H9 (cell line): Measurements from ENCODE around the gene ZMYND11. TPM values are rescaled to one million over a fixed set of nuclear protein-coding genes. Genes with fewer than 3 reads are reported as not detected.

ENCODE experiments used
- DNase-seq: peaks from one replicate; pipeline ENCODE4 v3.0.0-alpha.2; 2017
- H2AFZ ChIP-seq: one replicate; pipeline ENCODE4 v1.6.1; 2013; ENCODE audit warnings: mild to moderate bottlenecking, low read length, control low read depth, moderate library complexity
- H2AK5ac ChIP-seq: 2 replicates; pipeline ENCODE4 v1.6.1; 2013; ENCODE audit warnings: low read length, control low read depth, mixed read lengths; ENCODE audit not compliant: insufficient read length
- H2BK120ac ChIP-seq: one replicate; pipeline ENCODE4 v1.6.1; 2013; ENCODE audit warnings: low read depth, mild to moderate bottlenecking, low read length, control low read depth, inconsistent platforms; ENCODE audit not compliant: poor library complexity, severe bottlenecking
- H2BK12ac ChIP-seq: 2 replicates; pipeline ENCODE4 v1.6.1; 2013; ENCODE audit warnings: low read length, control low read depth, mixed read lengths, low read depth; ENCODE audit not compliant: insufficient read length
- H2BK15ac ChIP-seq: 2 replicates; pipeline ENCODE4 v1.6.1; 2013; ENCODE audit warnings: low read depth, low read length, control low read depth
- H2BK20ac ChIP-seq: one replicate; pipeline ENCODE4 v1.6.1; 2013; ENCODE audit warnings: low read depth, mild to moderate bottlenecking, low read length, control low read depth, inconsistent platforms; ENCODE audit not compliant: poor library complexity, severe bottlenecking
- H2BK5ac ChIP-seq: 2 replicates; pipeline ENCODE4 v1.6.1; 2013; ENCODE audit warnings: low read length, control low read depth, mixed read lengths; ENCODE audit not compliant: insufficient read length
- H3K14ac ChIP-seq: 2 replicates; pipeline ENCODE4 v1.6.1; 2013; ENCODE audit warnings: low read length, control low read depth; ENCODE audit not compliant: insufficient read depth
- H3K18ac ChIP-seq: 2 replicates; pipeline ENCODE4 v1.6.1; 2013; ENCODE audit warnings: low read depth, mild to moderate bottlenecking, mixed read lengths, low read length, control low read depth; ENCODE audit not compliant: insufficient read length
- H3K23ac ChIP-seq: 2 replicates; pipeline ENCODE4 v1.6.1; 2013; ENCODE audit warnings: low read length, control low read depth, mixed read lengths, low read depth; ENCODE audit not compliant: insufficient read length
- H3K23me2 ChIP-seq: 2 replicates; pipeline ENCODE4 v1.6.1; 2013; ENCODE audit warnings: low read depth, mild to moderate bottlenecking, mixed read lengths, low read length, control low read depth; ENCODE audit not compliant: insufficient read length, poor library complexity, severe bottlenecking
- H3K27ac ChIP-seq: 2 replicates; pipeline ENCODE4 v1.5.1; 2013; ENCODE audit warnings: low read length, control low read depth, mixed read lengths, low read depth; ENCODE audit not compliant: insufficient read length
- H3K27me3 ChIP-seq: 2 replicates; pipeline ENCODE4 v1.6.1; 2013; ENCODE audit warnings: low read length, control low read depth, inconsistent platforms; ENCODE audit not compliant: insufficient read depth
- H3K4ac ChIP-seq: 2 replicates; pipeline ENCODE4 v1.6.1; 2013; ENCODE audit warnings: low read depth, mild to moderate bottlenecking, control low read depth, inconsistent platforms, low read length, moderate library complexity
- H3K4me1 ChIP-seq: 2 replicates; pipeline ENCODE4 v1.6.1; 2013; ENCODE audit warnings: low read length, control low read depth, inconsistent platforms; ENCODE audit not compliant: insufficient read depth
- H3K4me2 ChIP-seq: 2 replicates; pipeline ENCODE4 v1.6.1; 2013; ENCODE audit warnings: low read length, control low read depth, mixed read lengths; ENCODE audit not compliant: insufficient read length, insufficient read depth
- H3K56ac ChIP-seq: 2 replicates; pipeline ENCODE4 v1.6.1; 2013; ENCODE audit warnings: low read depth, mild to moderate bottlenecking, mixed read lengths, low read length, control low read depth; ENCODE audit not compliant: insufficient read length
- H3K79me1 ChIP-seq: 2 replicates; pipeline ENCODE4 v1.6.1; 2013; ENCODE audit warnings: low read depth, mild to moderate bottlenecking, moderate library complexity, low read length, control low read depth, inconsistent platforms; ENCODE audit not compliant: insufficient read depth, poor library complexity, severe bottlenecking
- H3K79me2 ChIP-seq: 2 replicates; pipeline ENCODE4 v1.6.1; 2013; ENCODE audit warnings: low read length, control low read depth, inconsistent platforms; ENCODE audit not compliant: insufficient read depth
- H3K9ac ChIP-seq: 2 replicates; pipeline ENCODE4 v1.6.1; 2013; ENCODE audit warnings: low read length, control low read depth, mixed read lengths; ENCODE audit not compliant: insufficient read length; ENCODE audit errors: extremely low read depth
- H3K9me3 ChIP-seq: one replicate; pipeline ENCODE4 v1.6.1; 2013; ENCODE audit warnings: low read depth, low read length, inconsistent platforms; ENCODE audit not compliant: control insufficient read depth
- H3T11ph ChIP-seq: one replicate; pipeline ENCODE4 v1.6.1; 2013; ENCODE audit warnings: mild to moderate bottlenecking, low read length, control low read depth, inconsistent platforms
- H4K20me1 ChIP-seq: one replicate; pipeline ENCODE4 v1.6.1; 2013; ENCODE audit not compliant: control insufficient read depth, insufficient read length, insufficient read depth
- H4K5ac ChIP-seq: 2 replicates; pipeline ENCODE4 v1.6.1; 2013; ENCODE audit warnings: low read depth, mild to moderate bottlenecking, mixed read lengths, low read length, control low read depth; ENCODE audit not compliant: insufficient read length
- H4K8ac ChIP-seq: replicated peaks from 2 replicates; pipeline ENCODE4 v1.6.1; 2013; ENCODE audit warnings: low read length, control low read depth, mixed read lengths, low read depth; ENCODE audit not compliant: insufficient read length
- H4K91ac ChIP-seq: 2 replicates; pipeline ENCODE4 v1.6.1; 2013; ENCODE audit warnings: low read depth, mild to moderate bottlenecking, moderate library complexity, mixed read lengths, low read length, control low read depth; ENCODE audit not compliant: insufficient read length
- H3K27ac Mint-ChIP-seq, 3 experiments: 2 replicates in 2 of 3; 3 replicates in 1 of 3; pipeline ENCODE4 v1.8.0; 2020 to 2021; ENCODE audit warnings: mixed read lengths in 3 of 3, mild to moderate bottlenecking in 1 of 3, moderate library complexity in 1 of 3
- H3K27me3 Mint-ChIP-seq: 2 replicates; pipeline ENCODE4 v1.8.0; 2021; ENCODE audit warnings: low read depth, mild to moderate bottlenecking, moderate library complexity, mixed read lengths
- H3K36me3 Mint-ChIP-seq, 3 experiments: 2 replicates in 2 of 3; 3 replicates in 1 of 3; pipeline ENCODE4 v1.8.0; 2020 to 2021; ENCODE audit warnings: low read depth in 3 of 3, mixed read lengths in 3 of 3; ENCODE audit not compliant: insufficient read depth in 1 of 3
- H3K4me1 Mint-ChIP-seq, 2 experiments: 2 replicates each; pipeline ENCODE4 v1.8.0; 2020; ENCODE audit warnings: mixed read lengths in 2 of 2
- H3K4me3 Mint-ChIP-seq, 2 experiments: 2 replicates in 1 of 2; 3 replicates in 1 of 2; pipeline ENCODE4 v1.8.0; 2020 to 2021; ENCODE audit warnings: mild to moderate bottlenecking in 2 of 2, mixed read lengths in 2 of 2, moderate library complexity in 1 of 2
- H3K9me3 Mint-ChIP-seq, 2 experiments: 2 replicates in 1 of 2; 3 replicates in 1 of 2; pipeline ENCODE4 v1.8.0; 2020; ENCODE audit warnings: mild to moderate bottlenecking in 2 of 2, mixed read lengths in 2 of 2, moderate library complexity in 1 of 2
- WGBS: extraction: QIAGEN DNeasy Blood & Tissue Kit; methylation state at CpG from one replicate; pipeline ENCODE4 v1.1.7; 2013; ENCODE audit warnings: missing lambda C conversion rate, low lambda C conversion rate, mixed read lengths; ENCODE audit not compliant: insufficient read length; ENCODE audit errors: extremely low coverage; 5-methylcytosine and 5-hydroxymethylcytosine counted together
- total RNA-seq: library from RNA; stranded (reverse); gene quantifications from 2 replicates; pipeline ENCODE4 v1.2.1, GENCODE V29; 2021
- TF ChIP-seq, protein P1 (sequence below): fragments of 200-600 bp; sonication (generic); conservative IDR thresholded peaks from 3 replicates; pipeline ENCODE4 v1.8.0; 2021; ENCODE audit warnings: antibody characterized with exemption, mild to moderate bottlenecking

ZMYND11 gene
- total RNA-seq, 1 experiment from 2014 or later = 33.7 TPM

DNA sequence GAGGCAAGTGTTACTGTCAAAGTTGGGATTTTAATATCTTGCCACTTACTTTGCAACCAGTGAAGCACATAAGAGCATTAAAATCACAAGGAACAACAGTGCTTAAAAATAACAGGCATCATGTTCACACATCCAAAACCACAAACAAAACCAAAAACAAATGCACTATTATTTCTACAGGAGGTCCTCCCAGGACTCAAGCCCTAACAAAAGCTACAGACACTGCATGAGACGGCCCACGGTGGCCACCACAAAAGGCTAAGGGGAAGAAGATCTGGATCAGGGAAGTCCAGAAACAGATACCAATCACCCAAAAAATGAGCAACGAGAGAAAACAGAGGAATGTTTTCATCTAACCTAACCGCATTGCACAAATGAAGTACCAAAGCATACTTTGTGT is 158.4 kb downstream of the ZMYND11 start:
- H4K5ac ChIP-seq = no peak overlapping the region
- H4K8ac ChIP-seq = no peak overlapping the region
- Mint-ChIP-seq H3K4me1 (peaks cover 4 to 13% of the 10 kb centered on the region in 2 experiments), H3K36me3 (no peaks in the 10 kb centered on the region; a peak in 1 of 7 replicates), H3K27ac (no peak overlapping the region), H3K27me3 (no peaks in the 10 kb centered on the region), H3K4me3 (no peak overlapping the region), H3K9me3 (peaks cover 0 to 2% of the 10 kb centered on the region in 2 experiments; a peak in 1 of 5 replicates)
- no peak overlapping the region for H2BK120ac ChIP-seq
- no peaks in the 10 kb centered on the region for H3K23me2 ChIP-seq
- no peaks in the 10 kb centered on the region for H3K4me1 ChIP-seq
- no peak overlapping the region for H2BK15ac ChIP-seq
- no peaks in the 10 kb centered on the region for H4K20me1 ChIP-seq
- H3K79me1 ChIP-seq = no peaks in the 10 kb centered on the region
- H3K9me3 ChIP-seq = no peaks in the 10 kb centered on the region
- TF ChIP-seq, protein P1, sequence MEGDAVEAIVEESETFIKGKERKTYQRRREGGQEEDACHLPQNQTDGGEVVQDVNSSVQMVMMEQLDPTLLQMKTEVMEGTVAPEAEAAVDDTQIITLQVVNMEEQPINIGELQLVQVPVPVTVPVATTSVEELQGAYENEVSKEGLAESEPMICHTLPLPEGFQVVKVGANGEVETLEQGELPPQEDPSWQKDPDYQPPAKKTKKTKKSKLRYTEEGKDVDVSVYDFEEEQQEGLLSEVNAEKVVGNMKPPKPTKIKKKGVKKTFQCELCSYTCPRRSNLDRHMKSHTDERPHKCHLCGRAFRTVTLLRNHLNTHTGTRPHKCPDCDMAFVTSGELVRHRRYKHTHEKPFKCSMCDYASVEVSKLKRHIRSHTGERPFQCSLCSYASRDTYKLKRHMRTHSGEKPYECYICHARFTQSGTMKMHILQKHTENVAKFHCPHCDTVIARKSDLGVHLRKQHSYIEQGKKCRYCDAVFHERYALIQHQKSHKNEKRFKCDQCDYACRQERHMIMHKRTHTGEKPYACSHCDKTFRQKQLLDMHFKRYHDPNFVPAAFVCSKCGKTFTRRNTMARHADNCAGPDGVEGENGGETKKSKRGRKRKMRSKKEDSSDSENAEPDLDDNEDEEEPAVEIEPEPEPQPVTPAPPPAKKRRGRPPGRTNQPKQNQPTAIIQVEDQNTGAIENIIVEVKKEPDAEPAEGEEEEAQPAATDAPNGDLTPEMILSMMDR = no peak
- no peak for DNase-seq
- no peak overlapping the region for H3K56ac ChIP-seq
- no peaks in the 10 kb centered on the region for H3K79me2 ChIP-seq
- H3K14ac ChIP-seq = no peak overlapping the region
- no peak overlapping the region for H3K4ac ChIP-seq
- H3T11ph ChIP-seq = no peak overlapping the region
- no peak overlapping the region for H3K27ac ChIP-seq
- no peak overlapping the region for H3K9ac ChIP-seq
- no CpG with 5 or more reads among the region's 4 CpGs for WGBS
- no peak overlapping the region for H3K23ac ChIP-seq
- no peak overlapping the region for H2AFZ ChIP-seq
- no peak overlapping the region for H2AK5ac ChIP-seq
- no peak overlapping the region for H2BK20ac ChIP-seq
- H3K27me3 ChIP-seq = no peaks in the 10 kb centered on the region
- H3K18ac ChIP-seq = no peak overlapping the region
- H4K91ac ChIP-seq = no peak overlapping the region
- no peak overlapping the region for H2BK5ac ChIP-seq
- H3K4me2 ChIP-seq = no peak overlapping the region
- H2BK12ac ChIP-seq = no peak overlapping the region
